ENCODE measurements around the gene COL6A1. TPM values are rescaled to one million over a fixed set of nuclear protein-coding genes. Genes with fewer than 3 reads are reported as not detected.

Gene COL6A1
- total and polyA plus RNA-seq, 2 of the 4 experiments (the other 2 are of a cell fraction) = 173 to 1,578 TPM

DNA sequence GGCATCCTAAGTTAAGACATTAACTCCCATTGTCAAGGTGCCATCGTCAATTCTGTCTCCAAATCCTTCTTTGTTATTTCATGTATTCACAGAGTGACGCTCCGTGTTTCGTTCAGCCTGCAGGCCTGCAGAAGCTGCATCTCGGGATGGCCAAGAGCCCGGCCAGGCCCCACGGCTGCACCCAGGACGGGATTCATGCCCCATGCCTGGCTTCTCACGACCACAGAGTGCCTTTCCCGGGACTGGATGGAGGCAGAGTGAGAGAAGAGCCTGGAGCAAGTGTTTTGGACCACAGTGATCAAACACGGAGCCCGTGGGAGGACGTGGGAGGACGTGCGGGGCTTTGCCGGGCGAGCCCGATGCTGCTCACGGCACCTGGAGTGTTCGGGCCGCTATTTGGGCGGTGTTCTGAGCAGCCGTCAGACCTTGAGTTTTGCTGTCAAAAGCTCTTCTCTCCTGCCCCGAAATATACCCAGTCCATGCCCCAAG, 56.8 kb downstream of the COL6A1 start (continued):
- TF ChIP-seq BHLHE40 (IDR thresholded peaks at IDR 0.05; ENCODE audit: low read depth, low read length) (no peak), POLR2A (IDR thresholded peaks at IDR 0.05; ENCODE audit: low read depth, low read length) (no peak), MAZ (IDR thresholded peaks at IDR 0.05; ENCODE audit: borderline replicate concordance, low read depth, low read length) (no peak), SMC3 (IDR thresholded peaks at IDR 0.05; ENCODE audit: low read depth, low read length) (no peak), RAD21 (IDR thresholded peaks at IDR 0.05; ENCODE audit: low read length) (no peak), MAFK (IDR thresholded peaks at IDR 0.05; ENCODE audit: low read depth, low read length) (no peak)
- TF ChIP-seq, protein P1, sequence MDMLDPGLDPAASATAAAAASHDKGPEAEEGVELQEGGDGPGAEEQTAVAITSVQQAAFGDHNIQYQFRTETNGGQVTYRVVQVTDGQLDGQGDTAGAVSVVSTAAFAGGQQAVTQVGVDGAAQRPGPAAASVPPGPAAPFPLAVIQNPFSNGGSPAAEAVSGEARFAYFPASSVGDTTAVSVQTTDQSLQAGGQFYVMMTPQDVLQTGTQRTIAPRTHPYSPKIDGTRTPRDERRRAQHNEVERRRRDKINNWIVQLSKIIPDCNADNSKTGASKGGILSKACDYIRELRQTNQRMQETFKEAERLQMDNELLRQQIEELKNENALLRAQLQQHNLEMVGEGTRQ (IDR thresholded peaks at IDR 0.05; ENCODE audit: low read depth, low read length) = no peak

Measured in IMR-90 (cell line).